Esophagus muscularis mucosa (tissue), 3 donors: ENCODE data around the gene THRB.

ENCODE experiments used
- CTCF ChIP-seq, 3 experiments: fragments of 200-600 bp in 2 of 3; fragments of 450-650 bp in 1 of 3; sonication (generic) in 2 of 3; IDR thresholded peaks; one replicate each; pipeline ENCODE4 v1.5.1; 2017 to 2019; ENCODE audit warnings: antibody characterized with exemption in 3 of 3, mild to moderate bottlenecking in 2 of 3, moderate library complexity in 1 of 3
- POLR2A ChIP-seq: fragments of 450-650 bp; IDR thresholded peaks from one replicate; pipeline ENCODE4 v1.6.1; 2017; ENCODE audit warnings: antibody characterized with exemption, moderate library complexity, mild to moderate bottlenecking, low read depth

GRCh38 chr3:24237971-24238706, 256.5 kb downstream of the THRB start:
- TF ChIP-seq POLR2A = no peak
- TF ChIP-seq CTCF (IDR thresholded peaks at IDR 0.05) = peak; percentile 59 to 75 (median 73)
